Tibial nerve (tissue), 4 donors: ENCODE results near the gene SLC12A7.

ENCODE experiments used
- EP300 ChIP-seq, 2 donors: sonication (generic); formaldehyde crosslinking; IDR thresholded peaks; one replicate each; pipeline ENCODE4 v1.6.1; 2017; ENCODE audit warnings: antibody characterized with exemption in 2 of 2, mild to moderate bottlenecking in 1 of 2
- POLR2A ChIP-seq, 2 donors: fragments of 450-650 bp; IDR thresholded peaks; one replicate each; pipeline ENCODE4 v1.6.1; 2017; ENCODE audit warnings: antibody characterized with exemption in 2 of 2, mild to moderate bottlenecking in 2 of 2, moderate library complexity in 2 of 2
- TF ChIP-seq, protein P1 (sequence below), 5 experiments: fragments of 200-600 bp in 3 of 5; fragments of 450-650 bp in 2 of 5; sonication (generic) in 3 of 5; IDR thresholded peaks; one replicate each; pipeline ENCODE4 v1.5.1; 2016 to 2019; ENCODE audit warnings: antibody characterized with exemption in 5 of 5, mild to moderate bottlenecking in 3 of 5, moderate library complexity in 2 of 5

DNA sequence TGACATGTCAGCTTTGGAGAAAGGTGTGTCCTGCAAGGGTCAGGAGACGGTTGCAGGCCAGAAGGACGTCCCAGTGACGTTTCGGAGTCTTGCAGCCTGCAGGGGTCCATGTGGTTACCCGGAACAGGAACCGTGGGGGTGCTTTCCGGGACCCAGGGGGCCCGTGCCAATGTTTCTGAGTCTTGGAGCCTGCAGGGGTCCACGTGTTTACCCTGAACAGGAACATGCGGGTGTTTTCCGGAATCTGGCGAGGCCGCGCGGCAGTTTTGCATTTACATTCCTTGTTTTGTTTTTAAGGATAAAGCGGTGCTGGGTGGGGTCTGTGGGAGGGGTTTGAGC lies 72.7 kb downstream of the SLC12A7 start:
- TF ChIP-seq, protein P1, sequence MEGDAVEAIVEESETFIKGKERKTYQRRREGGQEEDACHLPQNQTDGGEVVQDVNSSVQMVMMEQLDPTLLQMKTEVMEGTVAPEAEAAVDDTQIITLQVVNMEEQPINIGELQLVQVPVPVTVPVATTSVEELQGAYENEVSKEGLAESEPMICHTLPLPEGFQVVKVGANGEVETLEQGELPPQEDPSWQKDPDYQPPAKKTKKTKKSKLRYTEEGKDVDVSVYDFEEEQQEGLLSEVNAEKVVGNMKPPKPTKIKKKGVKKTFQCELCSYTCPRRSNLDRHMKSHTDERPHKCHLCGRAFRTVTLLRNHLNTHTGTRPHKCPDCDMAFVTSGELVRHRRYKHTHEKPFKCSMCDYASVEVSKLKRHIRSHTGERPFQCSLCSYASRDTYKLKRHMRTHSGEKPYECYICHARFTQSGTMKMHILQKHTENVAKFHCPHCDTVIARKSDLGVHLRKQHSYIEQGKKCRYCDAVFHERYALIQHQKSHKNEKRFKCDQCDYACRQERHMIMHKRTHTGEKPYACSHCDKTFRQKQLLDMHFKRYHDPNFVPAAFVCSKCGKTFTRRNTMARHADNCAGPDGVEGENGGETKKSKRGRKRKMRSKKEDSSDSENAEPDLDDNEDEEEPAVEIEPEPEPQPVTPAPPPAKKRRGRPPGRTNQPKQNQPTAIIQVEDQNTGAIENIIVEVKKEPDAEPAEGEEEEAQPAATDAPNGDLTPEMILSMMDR (IDR thresholded peaks at IDR 0.05): no peak
- TF ChIP-seq POLR2A (IDR thresholded peaks at IDR 0.05) (no peak), EP300 (IDR thresholded peaks at IDR 0.05) (no peak)
